Renal cortical epithelial cell (primary cell): ENCODE data around the gene CEP89. TPM values are rescaled to one million over a fixed set of nuclear protein-coding genes. Genes with fewer than 3 reads are reported as not detected.
"Not testable (repeated sequence)": the region's sequence is repeated elsewhere in the genome, so short reads cannot be mapped to it uniquely, and the experiment has no call there.

Experiments used
- DNase-seq: peaks from one replicate; pipeline ENCODE4 v3.0.0-alpha.2; 2011; ENCODE audit warnings: low read depth
- total RNA-seq: library from RNA; depleted of rRNA; stranded (reverse); fragments of >200 nt; gene quantifications from 2 replicates; pipeline ENCODE4 v1.2.3, GENCODE V29; 2014

The CEP89 gene
- total RNA-seq = 8.7 and 22.4 TPM in 2 replicates

- peak; percentile 98 for DNase-seq
These were observed at the start of gene CEP89, which contains the start of gene FAAP24 for GRCh38 chr19:32971715-32972540. Gene CEP89, minus strand, starts transcription at chr19:32971958. Its CDS starts 84 bp downstream, at chr19:32971874. Gene FAAP24, plus strand, starts transcription at chr19:32972242. Its CDS starts 955 bp downstream, at chr19:32973197.

GRCh38 chr19:33010891-33011290 lies 39.1 kb upstream of the CEP89 start:
- DNase-seq = not testable (repeated sequence)

- no peak for DNase-seq
These were observed 37.0 kb upstream of the CEP89 start for GRCh38 chr19:33008738-33009137.

GRCh38 chr19:33005440-33005839 lies 33.7 kb upstream of the CEP89 start:
- DNase-seq = no peak

- DNase-seq = peak; percentile 69
These were observed 31.8 kb upstream of the CEP89 start for GRCh38 chr19:33003424-33004024.

GRCh38 chr19:33002126-33002865 lies 30.5 kb upstream of the CEP89 start:
- peak; percentile 45 for DNase-seq

GRCh38 chr19:33000910-33001309 lies 29.2 kb upstream of the CEP89 start:
- no peak for DNase-seq

GRCh38 chr19:33000510-33000909 lies 28.8 kb upstream of the CEP89 start:
- DNase-seq = no peak

GRCh38 chr19:32998722-32999121 lies 27.0 kb upstream of the CEP89 start:
- no peak for DNase-seq

- DNase-seq = no peak
These were observed 26.1 kb upstream of the CEP89 start for GRCh38 chr19:32997716-32998355.

- DNase-seq = not testable (repeated sequence)
These were observed 25.3 kb upstream of the CEP89 start for GRCh38 chr19:32997061-32997464.

- DNase-seq = not testable (repeated sequence)
These were observed 24.2 kb upstream of the CEP89 start for GRCh38 chr19:32995966-32996365.

- no peak for DNase-seq
These were observed 17.0 kb upstream of the CEP89 start for GRCh38 chr19:32988724-32989123.

- DNase-seq = not testable (repeated sequence)
These were observed 16.5 kb upstream of the CEP89 start for GRCh38 chr19:32988254-32988653.

GRCh38 chr19:32982488-32982887 lies 10.7 kb upstream of the CEP89 start:
- DNase-seq = not testable (repeated sequence)

- DNase-seq = not testable (repeated sequence)
These were observed 8.0 kb upstream of the CEP89 start for GRCh38 chr19:32979807-32980206.

GRCh38 chr19:32977813-32978212 lies 6.1 kb upstream of the CEP89 start:
- not testable (repeated sequence) for DNase-seq

GRCh38 chr19:32977280-32977679 lies 5.5 kb upstream of the CEP89 start:
- no peak for DNase-seq

GRCh38 chr19:32976223-32976805 lies 4.6 kb upstream of the CEP89 start:
- peak; percentile 55 for DNase-seq

- no peak for DNase-seq
These were observed 654 bp downstream of the CEP89 start for GRCh38 chr19:32971012-32971595.

- no peak for DNase-seq
These were observed 2.2 kb downstream of the CEP89 start for GRCh38 chr19:32969549-32969948.
